22Rv1 (cell line): ENCODE data around the gene UBE2L5.

ENCODE experiments used
- ZFX ChIP-seq: fragments of 450-650 bp; IDR thresholded peaks from 2 replicates; pipeline ENCODE4 v1.6.1; 2017; ENCODE audit warnings: antibody characterized with exemption, borderline replicate concordance
- TF ChIP-seq, protein P1 (sequence below): fragments of 450-650 bp; IDR thresholded peaks from 2 replicates; pipeline ENCODE4 v1.5.1; 2017; ENCODE audit warnings: mild to moderate bottlenecking

- TF ChIP-seq, protein P1, sequence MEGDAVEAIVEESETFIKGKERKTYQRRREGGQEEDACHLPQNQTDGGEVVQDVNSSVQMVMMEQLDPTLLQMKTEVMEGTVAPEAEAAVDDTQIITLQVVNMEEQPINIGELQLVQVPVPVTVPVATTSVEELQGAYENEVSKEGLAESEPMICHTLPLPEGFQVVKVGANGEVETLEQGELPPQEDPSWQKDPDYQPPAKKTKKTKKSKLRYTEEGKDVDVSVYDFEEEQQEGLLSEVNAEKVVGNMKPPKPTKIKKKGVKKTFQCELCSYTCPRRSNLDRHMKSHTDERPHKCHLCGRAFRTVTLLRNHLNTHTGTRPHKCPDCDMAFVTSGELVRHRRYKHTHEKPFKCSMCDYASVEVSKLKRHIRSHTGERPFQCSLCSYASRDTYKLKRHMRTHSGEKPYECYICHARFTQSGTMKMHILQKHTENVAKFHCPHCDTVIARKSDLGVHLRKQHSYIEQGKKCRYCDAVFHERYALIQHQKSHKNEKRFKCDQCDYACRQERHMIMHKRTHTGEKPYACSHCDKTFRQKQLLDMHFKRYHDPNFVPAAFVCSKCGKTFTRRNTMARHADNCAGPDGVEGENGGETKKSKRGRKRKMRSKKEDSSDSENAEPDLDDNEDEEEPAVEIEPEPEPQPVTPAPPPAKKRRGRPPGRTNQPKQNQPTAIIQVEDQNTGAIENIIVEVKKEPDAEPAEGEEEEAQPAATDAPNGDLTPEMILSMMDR: no peak
- no peak for TF ChIP-seq ZFX
Observed at GRCh38 chr13:30435911-30436451, 13.7 kb downstream of the UBE2L5 start.
